ENCODE results near the gene PDE11A.
"Not testable (repeated sequence)": the region's sequence is repeated elsewhere in the genome, so short reads cannot be mapped to it uniquely, and the experiment has no call there.

The PDE11A gene

GRCh38 chr2:177817300-177817699 is 255.3 kb downstream of the PDE11A start:
- no peak for DNase-seq (ENCODE audit: low read depth in 2 of 2)

GRCh38 chr2:177816766-177817165 is 255.8 kb downstream of the PDE11A start:
- no peak for DNase-seq (ENCODE audit: low read depth in 2 of 2)

- no peak for DNase-seq (ENCODE audit: low read depth in 2 of 2)
Measured at GRCh38 chr2:177812713-177813396, 259.7 kb downstream of the PDE11A start.

- DNase-seq (ENCODE audit: low read depth in 2 of 2): no peak
Measured at GRCh38 chr2:177810906-177811305, 261.7 kb downstream of the PDE11A start.

- DNase-seq (ENCODE audit: low read depth in 2 of 2): no peak
Measured at GRCh38 chr2:177808984-177809809, 263.4 kb downstream of the PDE11A start.

GRCh38 chr2:177806025-177806424 is 266.6 kb downstream of the PDE11A start:
- DNase-seq (ENCODE audit: low read depth in 2 of 2): no peak

GRCh38 chr2:177799531-177799930 is 273.0 kb downstream of the PDE11A start:
- no peak for DNase-seq (ENCODE audit: low read depth in 2 of 2)

- no peak for DNase-seq (ENCODE audit: low read depth in 2 of 2)
Measured at GRCh38 chr2:177797808-177798207, 274.8 kb downstream of the PDE11A start.

GRCh38 chr2:177796654-177797415 is 275.7 kb downstream of the PDE11A start:
- no peak for DNase-seq (ENCODE audit: low read depth in 2 of 2)

GRCh38 chr2:177796011-177796410 is 276.6 kb downstream of the PDE11A start:
- no peak for DNase-seq (ENCODE audit: low read depth in 2 of 2)

- not testable (repeated sequence) for DNase-seq (ENCODE audit: low read depth in 2 of 2)
Measured at GRCh38 chr2:177785143-177785542, 287.4 kb downstream of the PDE11A start.

GRCh38 chr2:177784745-177785067 is 287.9 kb downstream of the PDE11A start:
- no peak for DNase-seq (ENCODE audit: low read depth in 2 of 2)

GRCh38 chr2:177783835-177784744 is 288.5 kb downstream of the PDE11A start:
- no peak for DNase-seq (ENCODE audit: low read depth in 2 of 2)

GRCh38 chr2:177783091-177783490 is 289.5 kb downstream of the PDE11A start:
- no peak for DNase-seq (ENCODE audit: low read depth in 2 of 2)

- DNase-seq (ENCODE audit: low read depth in 2 of 2): no peak
Measured at GRCh38 chr2:177782613-177783012, 290.0 kb downstream of the PDE11A start.

GRCh38 chr2:177778472-177778871 is 294.1 kb downstream of the PDE11A start:
- no peak for DNase-seq (ENCODE audit: low read depth in 2 of 2)

GRCh38 chr2:177772529-177772928 is 300.0 kb downstream of the PDE11A start:
- no peak for DNase-seq (ENCODE audit: low read depth in 2 of 2)

- DNase-seq (ENCODE audit: low read depth in 2 of 2): no peak
Measured at GRCh38 chr2:177771191-177771590, 301.4 kb downstream of the PDE11A start.

GRCh38 chr2:177767768-177768167 is 304.8 kb downstream of the PDE11A start:
- no peak for DNase-seq (ENCODE audit: low read depth in 2 of 2)

GRCh38 chr2:177765698-177766097 is 306.9 kb downstream of the PDE11A start:
- DNase-seq (ENCODE audit: low read depth in 2 of 2): no peak

- DNase-seq (ENCODE audit: low read depth in 2 of 2): peak; percentile 37 to 53
Measured at GRCh38 chr2:177763531-177764265, 308.9 kb downstream of the PDE11A start.

Data from stimulated activated CD4-positive, alpha-beta T cell treated with anti-CD3 and anti-CD28 coated beads, Interleukin-1b, Interleukin-23, amount 100 ng/mL, for 1 hour (primary cell).